22Rv1 (cell line): ENCODE results near the gene ADAMTS18.

Experiments
- ZFX ChIP-seq: fragments of 450-650 bp; IDR thresholded peaks from 2 replicates; pipeline ENCODE4 v1.6.1; 2017; ENCODE audit warnings: antibody characterized with exemption, borderline replicate concordance
- TF ChIP-seq, protein P1 (sequence below): fragments of 450-650 bp; IDR thresholded peaks from 2 replicates; pipeline ENCODE4 v1.5.1; 2017; ENCODE audit warnings: mild to moderate bottlenecking

DNA sequence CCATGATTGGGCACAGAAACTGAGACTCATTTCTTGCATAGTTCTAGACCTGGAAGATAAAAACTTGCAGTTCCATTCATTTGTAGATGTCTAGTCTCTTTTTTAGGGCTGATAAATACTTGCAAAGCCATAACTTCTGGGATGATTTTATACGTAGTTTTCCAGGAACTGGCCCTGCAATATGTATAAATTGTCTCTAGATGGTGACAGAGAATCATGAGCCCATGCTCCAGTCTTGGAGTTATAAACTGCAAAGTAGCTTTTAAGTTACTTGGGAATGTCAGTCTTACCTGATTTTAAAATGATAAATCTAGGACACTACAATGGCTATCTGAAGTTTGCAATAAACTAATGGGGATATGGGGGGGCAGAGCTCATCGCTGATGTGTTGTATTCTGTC lies 3.0 kb upstream of the ADAMTS18 start:
- TF ChIP-seq, protein P1, sequence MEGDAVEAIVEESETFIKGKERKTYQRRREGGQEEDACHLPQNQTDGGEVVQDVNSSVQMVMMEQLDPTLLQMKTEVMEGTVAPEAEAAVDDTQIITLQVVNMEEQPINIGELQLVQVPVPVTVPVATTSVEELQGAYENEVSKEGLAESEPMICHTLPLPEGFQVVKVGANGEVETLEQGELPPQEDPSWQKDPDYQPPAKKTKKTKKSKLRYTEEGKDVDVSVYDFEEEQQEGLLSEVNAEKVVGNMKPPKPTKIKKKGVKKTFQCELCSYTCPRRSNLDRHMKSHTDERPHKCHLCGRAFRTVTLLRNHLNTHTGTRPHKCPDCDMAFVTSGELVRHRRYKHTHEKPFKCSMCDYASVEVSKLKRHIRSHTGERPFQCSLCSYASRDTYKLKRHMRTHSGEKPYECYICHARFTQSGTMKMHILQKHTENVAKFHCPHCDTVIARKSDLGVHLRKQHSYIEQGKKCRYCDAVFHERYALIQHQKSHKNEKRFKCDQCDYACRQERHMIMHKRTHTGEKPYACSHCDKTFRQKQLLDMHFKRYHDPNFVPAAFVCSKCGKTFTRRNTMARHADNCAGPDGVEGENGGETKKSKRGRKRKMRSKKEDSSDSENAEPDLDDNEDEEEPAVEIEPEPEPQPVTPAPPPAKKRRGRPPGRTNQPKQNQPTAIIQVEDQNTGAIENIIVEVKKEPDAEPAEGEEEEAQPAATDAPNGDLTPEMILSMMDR = peak; percentile 38
- TF ChIP-seq ZFX = no peak
